Measurements from ENCODE around the gene PLEKHA8.

DNA sequence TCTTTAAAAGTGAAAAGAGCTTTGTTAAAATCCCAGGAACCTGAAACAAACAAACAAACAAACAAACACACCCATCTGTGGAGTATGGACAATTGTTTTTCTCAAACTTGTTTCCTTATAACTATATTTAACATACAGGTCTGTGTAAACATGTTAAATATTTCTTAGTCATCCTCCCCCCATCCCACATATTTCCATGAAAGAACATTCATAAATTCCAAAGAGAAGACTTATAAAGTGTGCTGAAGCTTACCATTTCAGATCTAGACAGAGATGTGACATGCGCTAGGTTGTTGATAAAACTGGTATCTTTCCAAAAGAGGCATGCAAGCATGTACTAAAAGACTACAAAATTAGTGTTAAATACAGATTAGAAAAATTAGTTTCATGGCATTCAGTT is 8.3 kb upstream of the PLEKHA8 start:
- TF ChIP-seq, protein P1, sequence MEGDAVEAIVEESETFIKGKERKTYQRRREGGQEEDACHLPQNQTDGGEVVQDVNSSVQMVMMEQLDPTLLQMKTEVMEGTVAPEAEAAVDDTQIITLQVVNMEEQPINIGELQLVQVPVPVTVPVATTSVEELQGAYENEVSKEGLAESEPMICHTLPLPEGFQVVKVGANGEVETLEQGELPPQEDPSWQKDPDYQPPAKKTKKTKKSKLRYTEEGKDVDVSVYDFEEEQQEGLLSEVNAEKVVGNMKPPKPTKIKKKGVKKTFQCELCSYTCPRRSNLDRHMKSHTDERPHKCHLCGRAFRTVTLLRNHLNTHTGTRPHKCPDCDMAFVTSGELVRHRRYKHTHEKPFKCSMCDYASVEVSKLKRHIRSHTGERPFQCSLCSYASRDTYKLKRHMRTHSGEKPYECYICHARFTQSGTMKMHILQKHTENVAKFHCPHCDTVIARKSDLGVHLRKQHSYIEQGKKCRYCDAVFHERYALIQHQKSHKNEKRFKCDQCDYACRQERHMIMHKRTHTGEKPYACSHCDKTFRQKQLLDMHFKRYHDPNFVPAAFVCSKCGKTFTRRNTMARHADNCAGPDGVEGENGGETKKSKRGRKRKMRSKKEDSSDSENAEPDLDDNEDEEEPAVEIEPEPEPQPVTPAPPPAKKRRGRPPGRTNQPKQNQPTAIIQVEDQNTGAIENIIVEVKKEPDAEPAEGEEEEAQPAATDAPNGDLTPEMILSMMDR (IDR thresholded peaks at IDR 0.05; ENCODE audit: low read length) = no peak
- no peak for TF ChIP-seq EZH2phosphoT487 (IDR thresholded peaks at IDR 0.05; ENCODE audit: low read length)
